Mucosa of stomach (tissue), 1 donor: ENCODE measurements around the gene SVIP.

Experiments
- H3K27me3 ChIP-seq: one replicate; pipeline ENCODE4 v1.7.0; 2013; ENCODE audit warnings: mild to moderate bottlenecking, low read length; ENCODE audit not compliant: control insufficient read depth, insufficient read depth
- H3K36me3 ChIP-seq: one replicate; pipeline ENCODE4 v1.7.0; 2013; ENCODE audit warnings: low read length; ENCODE audit not compliant: control insufficient read depth, insufficient read depth
- H3K4me1 ChIP-seq: one replicate; pipeline ENCODE4 v1.7.0; 2013; ENCODE audit warnings: mild to moderate bottlenecking, low read length; ENCODE audit not compliant: control insufficient read depth, insufficient read depth
- H3K4me3 ChIP-seq: one replicate; pipeline ENCODE4 v1.7.0; 2013; ENCODE audit warnings: low read length
- H3K9ac ChIP-seq: one replicate; pipeline ENCODE4 v1.7.0; 2013; ENCODE audit warnings: mild to moderate bottlenecking, low read length, moderate library complexity
- H3K9me3 ChIP-seq: one replicate; pipeline ENCODE4 v1.7.0; 2013; ENCODE audit warnings: mild to moderate bottlenecking, low read length, moderate library complexity; ENCODE audit not compliant: control insufficient read depth
- donor health status: Pancreatic carcinoma.

SVIP gene

GRCh38 chr11:22787055-22787454 is 42.5 kb downstream of the SVIP start:
- no peaks in the 10 kb centered on the region for H3K9me3 ChIP-seq
- no peak overlapping the region for H3K9ac ChIP-seq
- H3K27me3 ChIP-seq, result no peaks in the 10 kb centered on the region
- H3K4me3 ChIP-seq, result no peak overlapping the region
- no peaks in the 10 kb centered on the region for H3K36me3 ChIP-seq
- H3K4me1 ChIP-seq, result no peaks in the 10 kb centered on the region

GRCh38 chr11:22786475-22786874 is 43.1 kb downstream of the SVIP start:
- no peaks in the 10 kb centered on the region for H3K4me1 ChIP-seq
- no peaks in the 10 kb centered on the region for H3K9me3 ChIP-seq
- no peak overlapping the region for H3K9ac ChIP-seq
- H3K27me3 ChIP-seq, result no peaks in the 10 kb centered on the region
- H3K4me3 ChIP-seq, result no peak overlapping the region
- H3K36me3 ChIP-seq, result no peaks in the 10 kb centered on the region

GRCh38 chr11:22785251-22785650 is 44.4 kb downstream of the SVIP start:
- Histone ChIP-seq H3K9me3 (no peaks in the 10 kb centered on the region), H3K4me3 (no peak overlapping the region), H3K9ac (no peak overlapping the region), H3K36me3 (no peaks in the 10 kb centered on the region), H3K27me3 (no peaks in the 10 kb centered on the region), H3K4me1 (no peaks in the 10 kb centered on the region)

GRCh38 chr11:22780952-22781593 is 48.5 kb downstream of the SVIP start:
- Histone ChIP-seq H3K9ac (no peak overlapping the region), H3K4me1 (no peaks in the 10 kb centered on the region), H3K9me3 (no peaks in the 10 kb centered on the region), H3K27me3 (no peaks in the 10 kb centered on the region), H3K4me3 (no peak overlapping the region), H3K36me3 (no peaks in the 10 kb centered on the region)

- Histone ChIP-seq H3K4me1 (peaks cover 2% of the 10 kb centered on the region), H3K9me3 (no peaks in the 10 kb centered on the region), H3K4me3 (no peak overlapping the region), H3K9ac (no peak overlapping the region), H3K27me3 (no peaks in the 10 kb centered on the region), H3K36me3 (no peaks in the 10 kb centered on the region)
These were observed 49.8 kb downstream of the SVIP start for GRCh38 chr11:22779850-22780249.

- Histone ChIP-seq H3K4me3 (no peak overlapping the region), H3K4me1 (peaks cover 8% of the 10 kb centered on the region), H3K27me3 (no peaks in the 10 kb centered on the region), H3K36me3 (no peaks in the 10 kb centered on the region), H3K9ac (no peak overlapping the region), H3K9me3 (no peaks in the 10 kb centered on the region)
These were observed 51.0 kb downstream of the SVIP start for GRCh38 chr11:22778642-22779041.

- Histone ChIP-seq H3K4me1 (peaks cover 19% of the 10 kb centered on the region), H3K4me3 (no peak overlapping the region), H3K9me3 (no peaks in the 10 kb centered on the region), H3K9ac (no peak overlapping the region), H3K27me3 (no peaks in the 10 kb centered on the region), H3K36me3 (no peaks in the 10 kb centered on the region)
These were observed 54.4 kb downstream of the SVIP start for GRCh38 chr11:22775248-22775647.

- Histone ChIP-seq H3K27me3 (no peaks in the 10 kb centered on the region), H3K4me3 (no peak overlapping the region), H3K4me1 (peaks cover 19% of the 10 kb centered on the region), H3K36me3 (no peaks in the 10 kb centered on the region), H3K9ac (no peak overlapping the region), H3K9me3 (no peaks in the 10 kb centered on the region)
These were observed 54.9 kb downstream of the SVIP start for GRCh38 chr11:22774716-22775115.

- Histone ChIP-seq H3K4me3 (no peak overlapping the region), H3K27me3 (no peaks in the 10 kb centered on the region), H3K9ac (no peak overlapping the region), H3K9me3 (no peaks in the 10 kb centered on the region), H3K36me3 (no peaks in the 10 kb centered on the region), H3K4me1 (peaks cover 11% of the 10 kb centered on the region)
These were observed 60.5 kb downstream of the SVIP start for GRCh38 chr11:22769081-22769480.
